ENCODE measurements around the gene SPOCK1.

GRCh38 chr5:137185193-137185592, 313.9 kb downstream of the SPOCK1 start:
- no peak for TF ChIP-seq HOXB5 (CRISPR knock-in tag; IDR thresholded peaks at IDR 0.05)
- TF ChIP-seq MAZ (IDR thresholded peaks at IDR 0.05; ENCODE audit: borderline replicate concordance, low read depth, low read length), result no peak
- no peak for TF ChIP-seq CTCF (IDR thresholded peaks at IDR 0.05)
- TF ChIP-seq SMC3 (IDR thresholded peaks at IDR 0.05), result no peak
- TF ChIP-seq USF2 (IDR thresholded peaks at IDR 0.05), result no peak
- no peak for TF ChIP-seq EHMT2 (IDR thresholded peaks at IDR 0.05; ENCODE audit: low read depth)
- TF ChIP-seq RNF2 (IDR thresholded peaks at IDR 0.05; ENCODE audit: borderline replicate concordance, low read depth), result no peak
- TF ChIP-seq RCOR1 (IDR thresholded peaks at IDR 0.05; ENCODE audit: low read depth, low read length), result no peak
- TF ChIP-seq POLR2A (IDR thresholded peaks at IDR 0.05; ENCODE audit: low read length), result no peak
- no peak for TF ChIP-seq EHF (CRISPR knock-in tag; IDR thresholded peaks at IDR 0.05)
- TF ChIP-seq EP300 (IDR thresholded peaks at IDR 0.05), result no peak
- no peak for TF ChIP-seq ESRRA (IDR thresholded peaks at IDR 0.05; ENCODE audit: borderline replicate concordance, low read length)
